Testis (tissue), 3 donors: ENCODE measurements around the gene TLE6. TPM values are rescaled to one million over a fixed set of nuclear protein-coding genes. Genes with fewer than 3 reads are reported as not detected.

ENCODE experiments used
- DNase-seq: peaks from one replicate; pipeline ENCODE4 v3.0.0-alpha.2; 2019
- H3K27ac ChIP-seq, 2 donors: fragments of 200-600 bp; sonication (generic); one replicate each; pipeline ENCODE4 v1.5.1; 2019
- H3K27me3 ChIP-seq: fragments of 200-600 bp; sonication (generic); one replicate; pipeline ENCODE4 v1.5.1; 2019
- H3K36me3 ChIP-seq: fragments of 200-600 bp; sonication (generic); one replicate; pipeline ENCODE4 v1.5.1; 2017; ENCODE audit warnings: low read depth; ENCODE audit errors: missing control alignments
- H3K4me1 ChIP-seq: fragments of 200-600 bp; sonication (generic); one replicate; pipeline ENCODE4 v1.5.1; 2019
- H3K4me3 ChIP-seq, 2 donors: fragments of 200-600 bp; sonication (generic); one replicate each; pipeline ENCODE4 v1.5.1; 2017 to 2019
- H3K9me3 ChIP-seq: fragments of 200-600 bp; sonication (generic); one replicate; pipeline ENCODE4 v1.5.1; 2017
- CTCF ChIP-seq, 3 experiments: fragments of 450-650 bp in 2 of 3; fragments of 200-600 bp in 1 of 3; sonication (generic) in 1 of 3; IDR thresholded peaks; one replicate each; pipeline ENCODE4 v1.5.1; 2016 to 2019; ENCODE audit warnings: antibody characterized with exemption in 3 of 3, mild to moderate bottlenecking in 2 of 3, moderate library complexity in 1 of 3
- POLR2A ChIP-seq: fragments of 450-650 bp; IDR thresholded peaks from one replicate; pipeline ENCODE4 v1.6.1; 2017; ENCODE audit warnings: antibody characterized with exemption, mild to moderate bottlenecking, moderate library complexity
- WGBS, 2 donors: methylation state at CpG; one replicate each; pipeline ENCODE4 v1.1.5; 2018; 5-methylcytosine and 5-hydroxymethylcytosine counted together
- intact Hi-C: fragments of 100-400 bp; cut with DNase I; formaldehyde crosslinking; loops from one replicate; pipeline ENCODE4 v1.15.1; 2023; ENCODE audit warnings: low total_unique reads
- polyA plus RNA-seq: library from polyadenylated mRNA; stranded (reverse); fragments of 350-450 nt; fragmentation: Illumina TruSeq; extraction: RNeasy Lipid Tissue Mini Kit (QIAGEN cat#74804); gene quantifications from one replicate; pipeline ENCODE4 v1.2.3, GENCODE V29; 2014; ENCODE audit warnings: low read depth, low replicate concordance; ENCODE audit not compliant: insufficient read depth
- total RNA-seq, 2 donors: library from RNA; depleted of rRNA; stranded (reverse); fragments of >200 nt; gene quantifications; one replicate each; pipeline ENCODE4 v1.2.3, GENCODE V29; 2016

The TLE6 gene
- total and polyA plus RNA-seq, 3 donors from 2014 or later = 8.1 to 12.5 (median 9.1) TPM

- no peaks in the 10 kb centered on the region for H3K27me3 ChIP-seq
- 55 to 64% methylated on average over 12 of the region's 12 CpGs for WGBS, 2 donors
- TF ChIP-seq POLR2A (no peak), CTCF (IDR thresholded peaks at IDR 0.05) (no peak)
- no peaks in the 10 kb centered on the region for H3K36me3 ChIP-seq
- no peak for DNase-seq
- intact Hi-C loops = no loop called here
- peak overlapping the region in 1 of 2 donors; percentile 79 for H3K27ac ChIP-seq
- no peaks in the 10 kb centered on the region for H3K9me3 ChIP-seq
- peak overlapping the region in 1 of 2 donors; percentile 36 for H3K4me3 ChIP-seq
- peaks cover 12% of the 10 kb centered on the region for H3K4me1 ChIP-seq
These were observed 64.0 kb downstream of the TLE6 start for GRCh38 chr19:3041327-3041726.

GRCh38 chr19:3041761-3042620 is 64.6 kb downstream of the TLE6 start:
- Histone ChIP-seq H3K36me3 (no peaks in the 10 kb centered on the region), H3K9me3 (no peaks in the 10 kb centered on the region), H3K27ac (peak overlapping the region; percentile 72 to 79), H3K4me1 (peaks cover 8% of the 10 kb centered on the region), H3K27me3 (no peaks in the 10 kb centered on the region), H3K4me3 (peak overlapping the region in 1 of 2 donors; percentile 36)
- intact Hi-C loops = no loop called here
- TF ChIP-seq POLR2A (no peak), CTCF (IDR thresholded peaks at IDR 0.05) (no peak)
- WGBS, 2 donors = 2 to 13% methylated on average over 6 to 25 of the region's 40 CpGs
- no peak for DNase-seq

GRCh38 chr19:3042621-3043267 is 65.4 kb downstream of the TLE6 start:
- no peak for DNase-seq
- 32 to 44% methylated on average over 15 of the region's 15 CpGs for WGBS, 2 donors
- H3K4me3 ChIP-seq = peak overlapping the region in 1 of 2 donors; percentile 2
- peak overlapping the region in 1 of 2 donors; percentile 79 for H3K27ac ChIP-seq
- intact Hi-C loops = no loop called here
- H3K9me3 ChIP-seq = no peaks in the 10 kb centered on the region
- H3K4me1 ChIP-seq = peaks cover 14% of the 10 kb centered on the region
- TF ChIP-seq POLR2A (no peak), CTCF (IDR thresholded peaks at IDR 0.05) (no peak)
- H3K27me3 ChIP-seq = no peaks in the 10 kb centered on the region
- H3K36me3 ChIP-seq = no peaks in the 10 kb centered on the region

Other genes with a start within 250 kb of the TLE6 start
- 100 to 1,000 TPM; 126 to 160 TPM for gene SLC39A3, start 237.5 kb upstream of the TLE6 start, total RNA-seq
- gene SLC39A3, start 237.5 kb upstream of the TLE6 start, polyA plus RNA-seq = 198 TPM
- gene SGTA, start 194.3 kb upstream of the TLE6 start, total RNA-seq = 100 to 1,000 TPM in 1 of 2 donors, 10 to 100 TPM in 1; 93.9 to 100 TPM
- gene SGTA, start 194.3 kb upstream of the TLE6 start, polyA plus RNA-seq = 99.6 TPM
- 100 to 1,000 TPM; 111 to 134 TPM for gene THOP1, start 192.1 kb upstream of the TLE6 start, total RNA-seq
- gene THOP1, start 192.1 kb upstream of the TLE6 start, polyA plus RNA-seq = 166 TPM
- gene ZNF554, start 157.7 kb upstream of the TLE6 start, total RNA-seq = 1 to 10 TPM; 9.3 to 9.4 TPM
- gene ZNF554, start 157.7 kb upstream of the TLE6 start, polyA plus RNA-seq = 6.9 TPM
- gene ZNF555, start 136.1 kb upstream of the TLE6 start, total RNA-seq = 1 to 10 TPM; 7.1 to 8.5 TPM
- gene ZNF555, start 136.1 kb upstream of the TLE6 start, polyA plus RNA-seq = 7.2 TPM
- gene ZNF556, start 110.2 kb upstream of the TLE6 start, total RNA-seq = 1 to 10 TPM; 2.3 to 2.4 TPM
- gene ZNF556, start 110.2 kb upstream of the TLE6 start, polyA plus RNA-seq = 1.9 TPM
- 10 to 100 TPM; 21.9 to 27.0 TPM for gene ZNF57, start 76.6 kb upstream of the TLE6 start, total RNA-seq
- 26.4 TPM for gene ZNF57, start 76.6 kb upstream of the TLE6 start, polyA plus RNA-seq
- 10 to 100 TPM in 1 of 2 donors, 1 to 10 TPM in 1; 4.8 to 10.7 TPM for gene ZNF77, start 32.6 kb upstream of the TLE6 start, total RNA-seq
- 5.6 TPM for gene ZNF77, start 32.6 kb upstream of the TLE6 start, polyA plus RNA-seq
- 10 to 100 TPM; 70.5 to 76.6 TPM for gene TLE2, start 51.7 kb downstream of the TLE6 start, total RNA-seq
- 30.2 TPM for gene TLE2, start 51.7 kb downstream of the TLE6 start, polyA plus RNA-seq
- 100 to 1,000 TPM; 354 to 539 TPM for gene TLE5, start 84.9 kb downstream of the TLE6 start, total RNA-seq
- gene TLE5, start 84.9 kb downstream of the TLE6 start, polyA plus RNA-seq = 314 TPM
- gene GNA11, start 116.8 kb downstream of the TLE6 start, total RNA-seq = 100 to 1,000 TPM; 113 to 122 TPM
- 125 TPM for gene GNA11, start 116.8 kb downstream of the TLE6 start, polyA plus RNA-seq
- 1 to 10 TPM; 2.5 to 3.6 TPM for gene GNA15, start 158.5 kb downstream of the TLE6 start, total RNA-seq
- 4.0 TPM for gene GNA15, start 158.5 kb downstream of the TLE6 start, polyA plus RNA-seq
- gene S1PR4, start 201.2 kb downstream of the TLE6 start, total RNA-seq = under 1 TPM; 0.39 to 0.81 TPM
- gene S1PR4, start 201.2 kb downstream of the TLE6 start, polyA plus RNA-seq = 0.61 TPM
- gene NCLN, start 208.4 kb downstream of the TLE6 start, total RNA-seq = 10 to 100 TPM; 65.3 to 65.5 TPM
- gene NCLN, start 208.4 kb downstream of the TLE6 start, polyA plus RNA-seq = 50.2 TPM
- 1 to 10 TPM; 3.1 to 8.7 TPM for gene CELF5, start 247.1 kb downstream of the TLE6 start, total RNA-seq
- gene CELF5, start 247.1 kb downstream of the TLE6 start, polyA plus RNA-seq = 6.6 TPM